PC-9 (cell line): ENCODE data around the gene FANCI. TPM values are rescaled to one million over a fixed set of nuclear protein-coding genes. Genes with fewer than 3 reads are reported as not detected.

Experiments
- BruUV-seq: library from RNA; stranded (reverse); fragments of 400-500 nt; replicated peaks from 2 replicates; lab custom pipeline; 2021; lab: Mats Ljungman, UMichigan
- CTCF ChIA-PET: fragments of 300-600 bp; sonication (Branson Sonifier 250); formaldehyde crosslinking; loops from one replicate; lab custom pipeline; 2022; ENCODE audit warnings: antibody characterized with exemption; lab: Charles Lee
- POLR2A ChIA-PET: fragments of 300-600 bp; sonication (Branson Sonifier 250); formaldehyde crosslinking; loops from one replicate; lab custom pipeline; 2022; ENCODE audit warnings: antibody characterized with exemption; ENCODE audit not compliant: unreplicated experiment; lab: Charles Lee
- DNase-seq, 2 experiments: peaks; one replicate each; pipeline versions ENCODE4 v3.0.0 to v3.0.0-alpha.2; 2015 to 2022; ENCODE audit warnings: mixed read lengths in 1 of 2
- H2AFZ ChIP-seq: fragments of 200-600 bp; sonication (generic); 2 replicates; pipeline ENCODE4 v1.8.1; 2017; ENCODE audit warnings: antibody characterized with exemption
- H3F3A ChIP-seq: fragments of 200-600 bp; sonication (generic); 2 replicates; pipeline ENCODE4 v1.8.1; 2017; ENCODE audit warnings: antibody characterized with exemption, mild to moderate bottlenecking, low read depth; ENCODE audit not compliant: insufficient read depth
- H3K27ac ChIP-seq: fragments of 200-600 bp; sonication (generic); 2 replicates; pipeline ENCODE4 v1.6.1; 2016; ENCODE audit warnings: mixed run types
- H3K27me3 ChIP-seq: fragments of 200-600 bp; sonication (generic); 2 replicates; pipeline ENCODE4 v1.6.1; 2016; ENCODE audit warnings: low read depth, mixed run types; ENCODE audit not compliant: insufficient read depth
- H3K36me3 ChIP-seq: fragments of 200-600 bp; sonication (generic); 2 replicates; pipeline ENCODE4 v1.6.1; 2016; ENCODE audit warnings: low read depth, mixed run types
- H3K4me1 ChIP-seq: fragments of 200-600 bp; sonication (generic); replicated peaks from 2 replicates; pipeline ENCODE4 v1.6.1; 2016; ENCODE audit warnings: mixed run types; ENCODE audit not compliant: insufficient read depth
- H3K4me2 ChIP-seq: fragments of 200-600 bp; sonication (generic); 2 replicates; pipeline ENCODE4 v1.6.1; 2017; ENCODE audit warnings: mixed run types
- H3K4me3 ChIP-seq: fragments of 200-600 bp; sonication (generic); 2 replicates; pipeline ENCODE4 v1.6.1; 2016; ENCODE audit warnings: mixed run types
- H3K79me2 ChIP-seq: fragments of 200-600 bp; sonication (generic); 2 replicates; pipeline ENCODE4 v1.6.1; 2017; ENCODE audit warnings: low read depth, mixed run types
- H3K9me2 ChIP-seq: fragments of 200-600 bp; sonication (generic); 2 replicates; pipeline ENCODE4 v1.8.1; 2017; ENCODE audit warnings: mild to moderate bottlenecking; ENCODE audit not compliant: insufficient read depth
- H3K9me3 ChIP-seq: fragments of 200-600 bp; sonication (generic); 2 replicates; pipeline ENCODE4 v1.8.1; 2016; ENCODE audit warnings: low read depth; ENCODE audit not compliant: insufficient read depth
- H4K20me1 ChIP-seq: fragments of 200-600 bp; sonication (generic); 2 replicates; pipeline ENCODE4 v1.8.1; 2017; ENCODE audit not compliant: insufficient read depth
- EZH2 ChIP-seq: fragments of 200-600 bp; sonication (generic); IDR thresholded peaks from 2 replicates; pipeline ENCODE4 v1.8.0; 2017; ENCODE audit warnings: antibody characterized with exemption, low read depth
- intact Hi-C: fragments of 100-400 bp; cut with micrococcal nuclease; formaldehyde crosslinking; loops from one replicate; pipeline ENCODE4 v1.10.0; 2022; ENCODE audit not compliant: unreplicated experiment
- total RNA-seq: library from RNA; stranded (reverse); gene quantifications from 2 replicates; pipeline ENCODE4 v1.2.3, GENCODE V29; 2021
- TF ChIP-seq, protein P1 (sequence below): fragments of 200-600 bp; sonication (generic); conservative IDR thresholded peaks from 2 replicates; pipeline ENCODE4 v1.6.1; 2017; ENCODE audit warnings: mixed run types, antibody characterized with exemption, mild to moderate bottlenecking, moderate library complexity

The FANCI gene
- total RNA-seq, 1 experiment from 2014 or later, result 126 TPM

DNA sequence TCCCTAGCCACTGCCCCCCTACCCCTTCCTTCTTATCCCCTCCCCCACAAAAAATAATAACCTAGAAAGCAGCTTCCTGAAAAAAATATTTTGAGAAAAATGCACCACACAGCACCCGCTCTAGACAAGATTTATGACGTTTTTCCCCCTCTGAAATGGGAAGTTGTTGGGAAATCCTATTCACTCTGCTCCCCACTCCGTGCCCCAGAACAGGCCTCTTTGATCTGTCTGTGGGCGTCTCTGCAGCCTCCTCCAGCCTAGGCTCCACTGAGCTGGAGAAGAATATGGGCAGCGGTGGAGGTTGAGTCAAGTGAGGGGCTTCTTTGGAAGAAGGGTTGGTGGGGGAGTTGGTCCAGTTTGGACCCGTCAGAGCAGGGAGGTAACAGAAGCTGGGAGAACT, 119.4 kb downstream of the FANCI start:
- Histone ChIP-seq H3K4me3 (no peak overlapping the region), H3K9me3 (no peaks in the 10 kb centered on the region), H3K9me2 (no peaks in the 10 kb centered on the region), H3K36me3 (no peaks in the 10 kb centered on the region), H3K4me1 (no peaks in the 10 kb centered on the region), H3K4me2 (no peak overlapping the region), H4K20me1 (no peaks in the 10 kb centered on the region), H2AFZ (no peak overlapping the region), H3F3A (no peaks in the 10 kb centered on the region), H3K27ac (no peak overlapping the region), H3K27me3 (peaks cover 74% of the 10 kb centered on the region), H3K79me2 (no peaks in the 10 kb centered on the region)
- TF ChIP-seq, protein P1, sequence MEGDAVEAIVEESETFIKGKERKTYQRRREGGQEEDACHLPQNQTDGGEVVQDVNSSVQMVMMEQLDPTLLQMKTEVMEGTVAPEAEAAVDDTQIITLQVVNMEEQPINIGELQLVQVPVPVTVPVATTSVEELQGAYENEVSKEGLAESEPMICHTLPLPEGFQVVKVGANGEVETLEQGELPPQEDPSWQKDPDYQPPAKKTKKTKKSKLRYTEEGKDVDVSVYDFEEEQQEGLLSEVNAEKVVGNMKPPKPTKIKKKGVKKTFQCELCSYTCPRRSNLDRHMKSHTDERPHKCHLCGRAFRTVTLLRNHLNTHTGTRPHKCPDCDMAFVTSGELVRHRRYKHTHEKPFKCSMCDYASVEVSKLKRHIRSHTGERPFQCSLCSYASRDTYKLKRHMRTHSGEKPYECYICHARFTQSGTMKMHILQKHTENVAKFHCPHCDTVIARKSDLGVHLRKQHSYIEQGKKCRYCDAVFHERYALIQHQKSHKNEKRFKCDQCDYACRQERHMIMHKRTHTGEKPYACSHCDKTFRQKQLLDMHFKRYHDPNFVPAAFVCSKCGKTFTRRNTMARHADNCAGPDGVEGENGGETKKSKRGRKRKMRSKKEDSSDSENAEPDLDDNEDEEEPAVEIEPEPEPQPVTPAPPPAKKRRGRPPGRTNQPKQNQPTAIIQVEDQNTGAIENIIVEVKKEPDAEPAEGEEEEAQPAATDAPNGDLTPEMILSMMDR, result no peak
- TF ChIP-seq EZH2, result no peak
- BruUV-seq, result no TSS peak
- intact Hi-C loops, result no loop called here
- DNase-seq, result no peak
- POLR2A ChIA-PET, result no interaction called here
- CTCF ChIA-PET, result interaction anchor here (0.5 kb wide), 1 partner anchor 12 kb away, joined by 3 read pairs; no protein-coding TSS in a partner anchor

DNA sequence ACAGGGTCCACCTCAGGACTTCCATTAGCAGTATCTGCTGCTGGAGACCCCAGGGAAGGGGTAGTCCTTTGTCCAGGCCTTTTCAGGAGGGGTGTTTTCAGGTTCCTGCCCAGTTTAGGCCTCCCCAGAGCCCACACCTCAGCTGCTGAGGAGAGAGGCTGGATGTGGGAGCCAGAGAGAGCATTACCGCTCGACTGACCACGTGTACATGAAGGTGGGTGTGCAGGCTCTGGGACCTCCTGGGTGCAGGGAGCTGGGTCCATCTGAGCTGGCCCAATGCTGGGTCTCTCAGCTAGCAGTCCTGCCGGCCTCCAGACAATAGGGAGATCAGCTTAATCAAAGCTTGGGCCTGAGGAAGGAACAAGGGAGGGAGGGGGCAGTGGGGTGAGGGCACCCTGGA, 120.0 kb downstream of the FANCI start:
- Histone ChIP-seq H2AFZ (no peak overlapping the region), H3K4me1 (no peaks in the 10 kb centered on the region), H3K4me2 (no peak overlapping the region), H3K9me2 (no peaks in the 10 kb centered on the region), H3K9me3 (no peaks in the 10 kb centered on the region), H4K20me1 (no peaks in the 10 kb centered on the region), H3K36me3 (no peaks in the 10 kb centered on the region), H3K27ac (no peak overlapping the region), H3F3A (no peaks in the 10 kb centered on the region), H3K27me3 (peaks cover 75% of the 10 kb centered on the region), H3K4me3 (no peak overlapping the region), H3K79me2 (no peaks in the 10 kb centered on the region)
- no peak for DNase-seq
- TF ChIP-seq EZH2, result no peak
- TF ChIP-seq, protein P1, result no peak
- no TSS peak for BruUV-seq
- POLR2A ChIA-PET, result no interaction called here
- intact Hi-C loops, result no loop called here
- CTCF ChIA-PET, result interaction anchor here (0.5 to 0.6 kb wide), 2 partner anchors 12 to 121 kb away, joined by 3 read pairs; no protein-coding TSS in a partner anchor

DNA sequence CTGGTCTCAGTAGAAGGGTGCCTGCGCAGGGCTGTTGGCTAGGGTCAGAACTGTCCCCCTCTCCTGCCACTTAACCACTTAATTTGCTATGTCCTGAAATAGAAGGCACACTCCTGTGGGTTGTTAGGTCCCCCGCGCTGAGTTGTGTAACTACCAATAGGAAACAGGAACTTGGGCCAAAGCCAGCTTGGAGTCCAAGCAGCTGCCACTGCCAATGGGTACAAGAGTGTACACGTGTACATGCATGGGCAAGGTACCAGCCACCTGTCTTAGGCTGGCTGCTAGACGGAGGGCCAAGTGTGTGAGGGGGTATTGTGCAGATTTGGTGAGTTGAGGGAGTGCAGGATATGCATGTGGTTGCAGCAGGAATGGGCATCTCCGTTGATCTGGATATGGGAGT, 120.6 kb downstream of the FANCI start:
- no peaks in the 10 kb centered on the region for H3K9me3 ChIP-seq
- DNase-seq, result no peak
- peaks cover 78% of the 10 kb centered on the region for H3K27me3 ChIP-seq
- intact Hi-C loops, result no loop called here
- no TSS peak for BruUV-seq
- H3F3A ChIP-seq, result no peaks in the 10 kb centered on the region
- no peaks in the 10 kb centered on the region for H3K9me2 ChIP-seq
- H2AFZ ChIP-seq, result no peak overlapping the region
- no peaks in the 10 kb centered on the region for H3K4me1 ChIP-seq
- H3K4me3 ChIP-seq, result no peak overlapping the region
- TF ChIP-seq, protein P1, result no peak
- no peak for TF ChIP-seq EZH2
- ChIA-PET POLR2A (no interaction called here), CTCF (interaction anchor here (0.6 kb wide), 1 partner anchor 121 kb away, joined by 3 read pairs; no protein-coding TSS in a partner anchor)
- H3K79me2 ChIP-seq, result no peaks in the 10 kb centered on the region
- no peaks in the 10 kb centered on the region for H3K36me3 ChIP-seq
- H3K27ac ChIP-seq, result no peak overlapping the region
- no peaks in the 10 kb centered on the region for H4K20me1 ChIP-seq
- no peak overlapping the region for H3K4me2 ChIP-seq
